ENCODE results near the gene SMYD2.

The SMYD2 gene

DNA sequence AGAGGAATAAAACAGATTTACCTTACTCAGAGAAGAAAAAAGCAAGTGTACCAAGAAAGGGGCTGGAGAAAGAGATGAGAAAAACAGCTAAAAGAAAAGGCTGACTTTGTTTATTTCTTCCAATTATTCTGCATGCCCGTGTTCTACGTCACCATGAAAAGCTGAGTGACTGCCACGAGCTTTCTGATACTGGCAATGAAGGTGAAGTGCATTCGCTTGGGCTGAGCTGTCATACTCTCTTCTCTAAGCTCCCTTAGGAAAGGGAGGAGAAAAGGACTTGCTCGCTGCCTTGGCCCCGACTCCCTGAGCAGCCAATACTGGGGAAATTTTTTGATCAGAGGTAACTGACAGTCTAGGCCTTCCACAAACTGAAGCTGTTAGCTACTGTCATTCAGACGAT, 105.4 kb downstream of the SMYD2 start:
- H3K4me1 Mint-ChIP-seq (ENCODE audit: low read depth): no peaks in the 10 kb centered on the region
- no peaks in the 10 kb centered on the region for H3K9me3 Mint-ChIP-seq
- H3K4me3 Mint-ChIP-seq: no peak overlapping the region
- no peak overlapping the region for H3K27ac Mint-ChIP-seq
- no peaks in the 10 kb centered on the region for H3K27me3 Mint-ChIP-seq
- H3K36me3 Mint-ChIP-seq (ENCODE audit: low read depth): no peaks in the 10 kb centered on the region

Measured in stimulated activated naive CD8-positive, alpha-beta T cell treated with anti-CD3 and anti-CD28 coated beads, Interleukin-15, Interleukin-2, amounts not matched to agents 100 ng/mL and 50 ng/mL, for 24 hours (primary cell).